Measurements from ENCODE around the gene WHRN.

DNA sequence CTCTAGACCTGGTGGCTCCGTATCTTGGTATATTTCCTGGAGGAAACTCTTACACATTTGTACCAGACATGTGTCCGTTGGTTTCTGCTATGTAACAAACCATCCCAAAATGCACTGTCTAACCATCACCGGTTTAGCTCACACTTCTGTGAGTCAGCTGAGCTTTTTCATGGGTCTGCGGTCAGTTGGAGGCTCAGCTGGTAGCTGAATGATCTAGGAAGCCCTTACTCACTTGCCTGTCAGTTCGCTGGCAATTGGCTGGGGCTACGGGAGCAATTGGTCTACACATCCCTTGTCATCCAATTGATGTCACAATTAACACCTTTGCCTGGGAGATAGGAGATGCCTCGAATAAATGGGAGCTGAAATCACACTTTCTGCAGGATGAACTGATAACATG lies 11.6 kb upstream of the WHRN start:
- no peak for TF ChIP-seq RAD21 (CRISPR knock-in tag; conservative IDR thresholded peaks at IDR 0.05 in 1 of 2, IDR thresholded peaks at IDR 0.05 in 1 of 2)
- TF ChIP-seq, protein P1, sequence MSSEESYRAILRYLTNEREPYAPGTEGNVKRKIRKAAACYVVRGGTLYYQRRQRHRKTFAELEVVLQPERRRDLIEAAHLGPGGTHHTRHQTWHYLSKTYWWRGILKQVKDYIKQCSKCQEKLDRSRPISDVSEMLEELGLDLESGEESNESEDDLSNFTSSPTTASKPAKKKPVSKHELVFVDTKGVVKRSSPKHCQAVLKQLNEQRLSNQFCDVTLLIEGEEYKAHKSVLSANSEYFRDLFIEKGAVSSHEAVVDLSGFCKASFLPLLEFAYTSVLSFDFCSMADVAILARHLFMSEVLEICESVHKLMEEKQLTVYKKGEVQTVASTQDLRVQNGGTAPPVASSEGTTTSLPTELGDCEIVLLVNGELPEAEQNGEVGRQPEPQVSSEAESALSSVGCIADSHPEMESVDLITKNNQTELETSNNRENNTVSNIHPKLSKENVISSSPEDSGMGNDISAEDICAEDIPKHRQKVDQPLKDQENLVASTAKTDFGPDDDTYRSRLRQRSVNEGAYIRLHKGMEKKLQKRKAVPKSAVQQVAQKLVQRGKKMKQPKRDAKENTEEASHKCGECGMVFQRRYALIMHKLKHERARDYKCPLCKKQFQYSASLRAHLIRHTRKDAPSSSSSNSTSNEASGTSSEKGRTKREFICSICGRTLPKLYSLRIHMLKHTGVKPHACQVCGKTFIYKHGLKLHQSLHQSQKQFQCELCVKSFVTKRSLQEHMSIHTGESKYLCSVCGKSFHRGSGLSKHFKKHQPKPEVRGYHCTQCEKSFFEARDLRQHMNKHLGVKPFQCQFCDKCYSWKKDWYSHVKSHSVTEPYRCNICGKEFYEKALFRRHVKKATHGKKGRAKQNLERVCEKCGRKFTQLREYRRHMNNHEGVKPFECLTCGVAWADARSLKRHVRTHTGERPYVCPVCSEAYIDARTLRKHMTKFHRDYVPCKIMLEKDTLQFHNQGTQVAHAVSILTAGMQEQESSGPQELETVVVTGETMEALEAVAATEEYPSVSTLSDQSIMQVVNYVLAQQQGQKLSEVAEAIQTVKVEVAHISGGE (CRISPR knock-in tag; IDR thresholded peaks at IDR 0.05) = no peak
- no peak for TF ChIP-seq ZFX (CRISPR knock-in tag; IDR thresholded peaks at IDR 0.05)
- TF ChIP-seq ZBTB7A (IDR thresholded peaks at IDR 0.05; ENCODE audit: borderline replicate concordance, control insufficient read depth, low read depth, low read length) = no peak
- TF ChIP-seq, protein P2, sequence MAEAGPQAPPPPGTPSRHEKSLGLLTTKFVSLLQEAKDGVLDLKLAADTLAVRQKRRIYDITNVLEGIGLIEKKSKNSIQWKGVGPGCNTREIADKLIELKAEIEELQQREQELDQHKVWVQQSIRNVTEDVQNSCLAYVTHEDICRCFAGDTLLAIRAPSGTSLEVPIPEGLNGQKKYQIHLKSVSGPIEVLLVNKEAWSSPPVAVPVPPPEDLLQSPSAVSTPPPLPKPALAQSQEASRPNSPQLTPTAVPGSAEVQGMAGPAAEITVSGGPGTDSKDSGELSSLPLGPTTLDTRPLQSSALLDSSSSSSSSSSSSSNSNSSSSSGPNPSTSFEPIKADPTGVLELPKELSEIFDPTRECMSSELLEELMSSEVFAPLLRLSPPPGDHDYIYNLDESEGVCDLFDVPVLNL (CRISPR knock-in tag; IDR thresholded peaks at IDR 0.05; ENCODE audit: low read depth) = no peak
- TF ChIP-seq MXI1 (IDR thresholded peaks at IDR 0.05; ENCODE audit: low read depth, low read length) = no peak
- no peak for TF ChIP-seq FOXA1 (IDR thresholded peaks at IDR 0.05; ENCODE audit: borderline replicate concordance)
- TF ChIP-seq, protein P3, sequence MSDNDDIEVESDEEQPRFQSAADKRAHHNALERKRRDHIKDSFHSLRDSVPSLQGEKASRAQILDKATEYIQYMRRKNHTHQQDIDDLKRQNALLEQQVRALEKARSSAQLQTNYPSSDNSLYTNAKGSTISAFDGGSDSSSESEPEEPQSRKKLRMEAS (CRISPR knock-in tag; IDR thresholded peaks at IDR 0.05) = no peak
- TF ChIP-seq SMARCA5 (IDR thresholded peaks at IDR 0.05) = no peak
- TF ChIP-seq, protein P4, sequence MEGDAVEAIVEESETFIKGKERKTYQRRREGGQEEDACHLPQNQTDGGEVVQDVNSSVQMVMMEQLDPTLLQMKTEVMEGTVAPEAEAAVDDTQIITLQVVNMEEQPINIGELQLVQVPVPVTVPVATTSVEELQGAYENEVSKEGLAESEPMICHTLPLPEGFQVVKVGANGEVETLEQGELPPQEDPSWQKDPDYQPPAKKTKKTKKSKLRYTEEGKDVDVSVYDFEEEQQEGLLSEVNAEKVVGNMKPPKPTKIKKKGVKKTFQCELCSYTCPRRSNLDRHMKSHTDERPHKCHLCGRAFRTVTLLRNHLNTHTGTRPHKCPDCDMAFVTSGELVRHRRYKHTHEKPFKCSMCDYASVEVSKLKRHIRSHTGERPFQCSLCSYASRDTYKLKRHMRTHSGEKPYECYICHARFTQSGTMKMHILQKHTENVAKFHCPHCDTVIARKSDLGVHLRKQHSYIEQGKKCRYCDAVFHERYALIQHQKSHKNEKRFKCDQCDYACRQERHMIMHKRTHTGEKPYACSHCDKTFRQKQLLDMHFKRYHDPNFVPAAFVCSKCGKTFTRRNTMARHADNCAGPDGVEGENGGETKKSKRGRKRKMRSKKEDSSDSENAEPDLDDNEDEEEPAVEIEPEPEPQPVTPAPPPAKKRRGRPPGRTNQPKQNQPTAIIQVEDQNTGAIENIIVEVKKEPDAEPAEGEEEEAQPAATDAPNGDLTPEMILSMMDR (IDR thresholded peaks at IDR 0.05 in 2 of 3, conservative IDR thresholded peaks at IDR 0.05 in 1 of 3; ENCODE audit: insufficient read depth in 2 of 3, low read depth in 1 of 3, low read length in 3 of 3) = no peak

All from K562 (cell line).